ENCODE data around the gene NCSTN. TPM values are rescaled to one million over a fixed set of nuclear protein-coding genes. Genes with fewer than 3 reads are reported as not detected.

The NCSTN gene
- polyA plus RNA-seq, 1 donor (not counting 4 experiments of a cell fraction or from before 2014, with no cell fraction given), result 111 TPM

GRCh38 chr1:160309571-160309970 is 33.6 kb upstream of the NCSTN start:
- no peaks in the 10 kb centered on the region for H3K9me3 ChIP-seq (ENCODE audit: control insufficient read depth, low read depth, low read length)
- H3K27ac ChIP-seq (ENCODE audit: control insufficient read depth, insufficient read depth, low read length), result no peak overlapping the region
- H4K20me1 ChIP-seq (ENCODE audit: control insufficient read depth, extremely low read depth, insufficient read depth, low read length), result no peaks in the 10 kb centered on the region
- no peak overlapping the region for H3K9ac ChIP-seq (ENCODE audit: control insufficient read depth, extremely low read depth, insufficient read depth, low read length)
- no peaks in the 10 kb centered on the region for H3K79me2 ChIP-seq (ENCODE audit: control insufficient read depth, insufficient read depth, low read length)
- H3K4me1 ChIP-seq (ENCODE audit: control insufficient read depth, extremely low read depth, insufficient read depth, low read length), result no peaks in the 10 kb centered on the region
- no peaks in the 10 kb centered on the region for H3K27me3 ChIP-seq (ENCODE audit: control insufficient read depth, extremely low read depth, insufficient read depth, low read length)
- dilution Hi-C loops (cut with MboI; ENCODE audit: extremely low pct_ligation_motif_present, low sequenced_read_pairs), result no loop called here
- H3K9me1 ChIP-seq (ENCODE audit: control insufficient read depth, extremely low read depth, insufficient read depth, low read length), result no peaks in the 10 kb centered on the region
- no peak overlapping the region for H3K4me3 ChIP-seq (ENCODE audit: control insufficient read depth in 2 of 3, extremely low read depth in 1 of 3, insufficient read depth in 2 of 3, low read depth in 1 of 3, low read length in 3 of 3)
- H3K4me2 ChIP-seq (ENCODE audit: control insufficient read depth, extremely low read depth, insufficient read depth, low read depth, low read length), result no peak overlapping the region
- H3K36me3 ChIP-seq (ENCODE audit: control insufficient read depth in 2 of 2, extremely low read depth in 1 of 2, insufficient read depth in 2 of 2, low read length in 2 of 2), result peaks cover 44 to 50% of the 10 kb centered on the region in 2 experiments
- DNase-seq (ENCODE audit: low read depth, low spot score) (no peak), FAIRE-seq (no peak)
- TF ChIP-seq EZH2 (IDR thresholded peaks at IDR 0.05; ENCODE audit: low read length) (no peak), CTCF (optimal IDR thresholded peaks at IDR 0.05 in 1 of 3, IDR thresholded peaks at IDR 0.05 in 1 of 3, conservative IDR thresholded peaks at IDR 0.05 in 1 of 3; ENCODE audit: extremely low read depth in 1 of 3, insufficient read depth in 2 of 3, low read length in 3 of 3) (no peak)
- no peak overlapping the region for H2AFZ ChIP-seq (ENCODE audit: control insufficient read depth, low read length)

GRCh38 chr1:160315359-160315758 is 27.8 kb upstream of the NCSTN start:
- Histone ChIP-seq H3K9me1 (ENCODE audit: control insufficient read depth, extremely low read depth, insufficient read depth, low read length) (no peaks in the 10 kb centered on the region), H3K36me3 (ENCODE audit: control insufficient read depth in 2 of 2, extremely low read depth in 1 of 2, insufficient read depth in 2 of 2, low read length in 2 of 2) (peaks cover 21 to 23% of the 10 kb centered on the region in 2 experiments), H3K27me3 (ENCODE audit: control insufficient read depth, extremely low read depth, insufficient read depth, low read length) (no peaks in the 10 kb centered on the region), H3K4me2 (ENCODE audit: control insufficient read depth, extremely low read depth, insufficient read depth, low read depth, low read length) (no peak overlapping the region), H3K9me3 (ENCODE audit: control insufficient read depth, low read depth, low read length) (no peaks in the 10 kb centered on the region), H3K4me3 (ENCODE audit: control insufficient read depth in 2 of 3, extremely low read depth in 1 of 3, insufficient read depth in 2 of 3, low read depth in 1 of 3, low read length in 3 of 3) (no peak overlapping the region), H3K27ac (ENCODE audit: control insufficient read depth, insufficient read depth, low read length) (no peak overlapping the region), H2AFZ (ENCODE audit: control insufficient read depth, low read length) (no peak overlapping the region), H3K79me2 (ENCODE audit: control insufficient read depth, insufficient read depth, low read length) (peaks cover 17% of the 10 kb centered on the region), H3K4me1 (ENCODE audit: control insufficient read depth, extremely low read depth, insufficient read depth, low read length) (no peaks in the 10 kb centered on the region), H4K20me1 (ENCODE audit: control insufficient read depth, extremely low read depth, insufficient read depth, low read length) (no peaks in the 10 kb centered on the region), H3K9ac (ENCODE audit: control insufficient read depth, extremely low read depth, insufficient read depth, low read length) (no peak overlapping the region)
- no peak for TF ChIP-seq CTCF (optimal IDR thresholded peaks at IDR 0.05 in 1 of 3, IDR thresholded peaks at IDR 0.05 in 1 of 3, conservative IDR thresholded peaks at IDR 0.05 in 1 of 3; ENCODE audit: extremely low read depth in 1 of 3, insufficient read depth in 2 of 3, low read length in 3 of 3)
- no peak for TF ChIP-seq EZH2 (IDR thresholded peaks at IDR 0.05; ENCODE audit: low read length)
- no peak for DNase-seq (ENCODE audit: low read depth, low spot score)
- no peak for FAIRE-seq
- dilution Hi-C loops (cut with MboI; ENCODE audit: extremely low pct_ligation_motif_present, low sequenced_read_pairs), result no loop called here
